ENCODE results near the gene ACOXL. TPM values are rescaled to one million over a fixed set of nuclear protein-coding genes. Genes with fewer than 3 reads are reported as not detected.
A peak's percentile ranks its signal among the peaks of the same experiment; 100 is the strongest.

ACOXL gene
- total and polyA plus RNA-seq, 9 of the 15 experiments (the other 6 are each of a cell fraction or from before 2014, with no cell fraction given) = 0.31 to 0.56 TPM; not detected in 7

GRCh38 chr2:111121828-111122630 lies 389.7 kb downstream of the ACOXL start (continued):
- TF ChIP-seq HMGN3 (IDR thresholded peaks at IDR 0.05; ENCODE audit: borderline replicate concordance, extremely low read depth, insufficient read length, low read depth, low read length) = peak; percentile 75
- no peak for TF ChIP-seq ZNF785 (CRISPR knock-in tag; IDR thresholded peaks at IDR 0.05)
- TF ChIP-seq GABPB2 (CRISPR knock-in tag; conservative IDR thresholded peaks at IDR 0.05) = no peak
- peak in 1 of 2 experiments; percentile 73; a peak in 1 of 4 replicates for TF ChIP-seq UBTF (IDR thresholded peaks at IDR 0.05; ENCODE audit: borderline replicate concordance in 1 of 2, low read depth in 2 of 2, low read length in 2 of 2)
- peak; percentile 76; the same call in 1 of the 2 replicates for TF ChIP-seq GATAD2B (IDR thresholded peaks at IDR 0.05; ENCODE audit: borderline replicate concordance)
- TF ChIP-seq NFIC (IDR thresholded peaks at IDR 0.05) = peak; percentile 61; the same call in 1 of the 2 replicates
- TF ChIP-seq BRD4 (IDR thresholded peaks at IDR 0.05) = no peak
- no peak for TF ChIP-seq IRF2 (CRISPR knock-in tag; IDR thresholded peaks at IDR 0.05)
- TF ChIP-seq E2F3 (CRISPR knock-in tag; IDR thresholded peaks at IDR 0.05) = no peak
- peak; percentile 88 for TF ChIP-seq NFYB (IDR thresholded peaks at IDR 0.05; ENCODE audit: extremely low read depth, insufficient read length)
- TF ChIP-seq CCNT2 (IDR thresholded peaks at IDR 0.05; ENCODE audit: borderline replicate concordance, extremely low read depth, insufficient read length, low read depth, low read length) = peak; percentile 75
- TF ChIP-seq E4F1 (CRISPR knock-in tag; IDR thresholded peaks at IDR 0.05; ENCODE audit: borderline replicate concordance) = no peak

All from K562 (cell line).